Sigmoid colon (tissue), 4 donors: ENCODE data around the gene PRKCB.

Experiments
- CTCF ChIP-seq, 4 experiments: fragments of 450-650 bp in 3 of 4; fragments of 200-600 bp in 1 of 4; IDR thresholded peaks; one replicate each; pipeline ENCODE4 v1.5.1; 2016 to 2019; ENCODE audit warnings: antibody characterized with exemption in 4 of 4, mild to moderate bottlenecking in 3 of 4, moderate library complexity in 2 of 4
- EP300 ChIP-seq, 4 donors: sonication (generic); formaldehyde crosslinking; IDR thresholded peaks; one replicate each; pipeline ENCODE4 v1.6.1; 2017; ENCODE audit warnings: antibody characterized with exemption in 4 of 4

- no peak for TF ChIP-seq CTCF (IDR thresholded peaks at IDR 0.05)
- TF ChIP-seq EP300 (IDR thresholded peaks at IDR 0.05) = no peak
Measured at GRCh38 chr16:23824909-23825308, 10.9 kb upstream of the PRKCB start.
